Neural crest cell (in vitro differentiated cells): Measurements from ENCODE around the gene TROAP. TPM values are rescaled to one million over a fixed set of nuclear protein-coding genes. Genes with fewer than 3 reads are reported as not detected.
A peak's percentile ranks its signal among the peaks of the same experiment; 100 is the strongest.

Source experiments
- DNase-seq: peaks from one replicate; pipeline ENCODE4 v3.0.0; 2021; ENCODE audit warnings: low read depth, mixed read lengths, low spot score
- H3K27ac Mint-ChIP-seq: one replicate; pipeline ENCODE4 v1.8.0; 2021; ENCODE audit warnings: mild to moderate bottlenecking, mixed read lengths; ENCODE audit not compliant: unreplicated experiment
- H3K27me3 Mint-ChIP-seq: 2 replicates; pipeline ENCODE4 v1.8.0; 2021; ENCODE audit warnings: low read depth, mild to moderate bottlenecking, mixed read lengths
- H3K36me3 Mint-ChIP-seq: 2 replicates; pipeline ENCODE4 v1.8.0; 2021; ENCODE audit warnings: low read depth, mild to moderate bottlenecking, mixed read lengths
- H3K4me1 Mint-ChIP-seq: 2 replicates; pipeline ENCODE4 v1.8.0; 2021; ENCODE audit warnings: mixed read lengths
- H3K4me3 Mint-ChIP-seq: one replicate; pipeline ENCODE4 v1.8.0; 2021; ENCODE audit warnings: mild to moderate bottlenecking, mixed read lengths
- H3K9me3 Mint-ChIP-seq: 2 replicates; pipeline ENCODE4 v1.8.0; 2021; ENCODE audit warnings: mixed read lengths
- total RNA-seq: library from RNA; stranded (reverse); gene quantifications from 2 replicates; pipeline ENCODE4 v1.2.1, GENCODE V29; 2021
- TF ChIP-seq, protein P1 (sequence below): fragments of 200-600 bp; sonication (generic); conservative IDR thresholded peaks from 2 replicates; pipeline ENCODE4 v1.5.0; 2021; ENCODE audit warnings: antibody characterized with exemption, mild to moderate bottlenecking

Gene TROAP
- total RNA-seq, 1 donor from 2014 or later: 91.2 TPM

DNA sequence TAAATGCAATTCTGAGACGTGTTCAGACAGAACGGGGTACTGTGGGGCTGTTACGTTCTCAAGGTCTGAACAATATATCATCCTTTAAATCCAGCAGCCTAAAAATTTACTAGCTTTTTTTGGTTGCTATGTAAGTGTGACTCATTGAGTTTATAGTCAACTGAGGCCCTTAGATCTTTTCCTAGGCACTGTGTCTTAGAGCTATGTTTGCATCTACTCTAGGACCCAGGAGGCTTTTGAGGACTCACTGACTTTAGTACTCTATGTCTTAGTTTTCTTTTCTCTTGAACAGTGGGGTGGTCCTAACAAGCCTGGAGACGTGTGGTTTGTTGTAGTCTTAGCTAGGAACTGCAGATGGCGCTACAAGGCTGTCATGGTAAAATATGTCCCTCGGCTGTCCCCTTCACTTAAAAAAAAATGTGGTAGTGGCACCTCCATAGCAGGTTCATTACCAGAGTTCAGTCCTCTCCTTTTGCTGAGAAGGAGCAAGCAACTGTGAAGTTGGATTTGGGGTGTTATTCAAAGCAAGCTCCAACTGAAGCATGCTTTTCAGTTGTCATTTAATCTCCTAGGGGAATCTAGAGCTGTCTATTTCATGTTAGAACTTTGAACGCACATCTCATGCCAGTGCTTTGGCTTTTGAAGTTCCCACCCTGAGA, 35.6 kb downstream of the TROAP start:
- Mint-ChIP-seq H3K27ac (no peak overlapping the region), H3K36me3 (no peaks in the 10 kb centered on the region), H3K27me3 (peaks cover 31% of the 10 kb centered on the region), H3K4me3 (peak overlapping the region; percentile 22), H3K4me1 (no peaks in the 10 kb centered on the region), H3K9me3 (no peaks in the 10 kb centered on the region)
- DNase-seq: peak; percentile 57
- TF ChIP-seq, protein P1, sequence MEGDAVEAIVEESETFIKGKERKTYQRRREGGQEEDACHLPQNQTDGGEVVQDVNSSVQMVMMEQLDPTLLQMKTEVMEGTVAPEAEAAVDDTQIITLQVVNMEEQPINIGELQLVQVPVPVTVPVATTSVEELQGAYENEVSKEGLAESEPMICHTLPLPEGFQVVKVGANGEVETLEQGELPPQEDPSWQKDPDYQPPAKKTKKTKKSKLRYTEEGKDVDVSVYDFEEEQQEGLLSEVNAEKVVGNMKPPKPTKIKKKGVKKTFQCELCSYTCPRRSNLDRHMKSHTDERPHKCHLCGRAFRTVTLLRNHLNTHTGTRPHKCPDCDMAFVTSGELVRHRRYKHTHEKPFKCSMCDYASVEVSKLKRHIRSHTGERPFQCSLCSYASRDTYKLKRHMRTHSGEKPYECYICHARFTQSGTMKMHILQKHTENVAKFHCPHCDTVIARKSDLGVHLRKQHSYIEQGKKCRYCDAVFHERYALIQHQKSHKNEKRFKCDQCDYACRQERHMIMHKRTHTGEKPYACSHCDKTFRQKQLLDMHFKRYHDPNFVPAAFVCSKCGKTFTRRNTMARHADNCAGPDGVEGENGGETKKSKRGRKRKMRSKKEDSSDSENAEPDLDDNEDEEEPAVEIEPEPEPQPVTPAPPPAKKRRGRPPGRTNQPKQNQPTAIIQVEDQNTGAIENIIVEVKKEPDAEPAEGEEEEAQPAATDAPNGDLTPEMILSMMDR: peak; percentile 91

DNA sequence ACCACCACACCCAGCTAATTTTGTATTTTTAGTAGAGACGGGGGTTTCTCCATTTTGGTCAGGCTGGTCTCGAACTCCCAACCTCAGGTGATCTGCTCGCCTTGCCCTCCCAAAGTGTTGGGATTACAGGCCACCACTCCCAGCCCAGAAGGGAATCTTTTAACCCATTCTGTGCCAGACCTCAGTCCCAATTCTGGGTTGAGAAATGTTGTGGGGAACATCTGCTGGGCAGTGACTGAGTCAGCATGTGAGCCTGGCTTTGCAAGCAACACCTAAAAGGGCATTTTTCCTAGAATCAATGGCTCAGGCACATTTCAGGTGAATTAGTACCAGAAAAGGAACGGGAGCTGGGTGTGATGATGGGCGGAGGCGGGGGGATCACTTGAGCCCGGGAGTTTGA, 36.6 kb downstream of the TROAP start:
- H3K4me1 Mint-ChIP-seq: no peaks in the 10 kb centered on the region
- TF ChIP-seq, protein P1: no peak
- H3K9me3 Mint-ChIP-seq: no peaks in the 10 kb centered on the region
- peaks cover 27% of the 10 kb centered on the region for H3K27me3 Mint-ChIP-seq
- H3K4me3 Mint-ChIP-seq: no peak overlapping the region
- DNase-seq: no peak
- H3K36me3 Mint-ChIP-seq: no peaks in the 10 kb centered on the region
- no peak overlapping the region for H3K27ac Mint-ChIP-seq

DNA sequence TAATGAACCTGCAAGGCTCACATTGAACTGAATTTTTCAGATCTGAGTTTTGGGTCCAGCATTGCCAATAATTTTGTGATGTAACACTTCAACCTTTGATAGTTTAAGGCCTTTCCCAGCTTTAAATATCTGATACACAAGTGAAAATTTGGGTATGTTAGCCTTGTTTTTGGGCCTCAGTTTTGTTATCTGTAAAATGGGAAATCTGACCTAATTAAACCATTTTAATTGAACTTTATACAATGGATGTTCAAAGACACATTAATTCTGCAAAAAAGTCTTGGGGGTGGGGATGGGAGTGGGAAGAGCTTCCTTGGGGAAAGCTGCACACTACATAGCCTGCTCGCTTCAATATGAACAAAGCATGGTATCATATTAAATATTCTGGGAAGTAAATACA, 39.0 kb downstream of the TROAP start:
- peaks cover 17% of the 10 kb centered on the region for H3K27me3 Mint-ChIP-seq
- no peak for DNase-seq
- no peaks in the 10 kb centered on the region for H3K9me3 Mint-ChIP-seq
- H3K27ac Mint-ChIP-seq: no peak overlapping the region
- H3K36me3 Mint-ChIP-seq: no peaks in the 10 kb centered on the region
- TF ChIP-seq, protein P1: no peak
- H3K4me3 Mint-ChIP-seq: no peak overlapping the region
- no peaks in the 10 kb centered on the region for H3K4me1 Mint-ChIP-seq

DNA sequence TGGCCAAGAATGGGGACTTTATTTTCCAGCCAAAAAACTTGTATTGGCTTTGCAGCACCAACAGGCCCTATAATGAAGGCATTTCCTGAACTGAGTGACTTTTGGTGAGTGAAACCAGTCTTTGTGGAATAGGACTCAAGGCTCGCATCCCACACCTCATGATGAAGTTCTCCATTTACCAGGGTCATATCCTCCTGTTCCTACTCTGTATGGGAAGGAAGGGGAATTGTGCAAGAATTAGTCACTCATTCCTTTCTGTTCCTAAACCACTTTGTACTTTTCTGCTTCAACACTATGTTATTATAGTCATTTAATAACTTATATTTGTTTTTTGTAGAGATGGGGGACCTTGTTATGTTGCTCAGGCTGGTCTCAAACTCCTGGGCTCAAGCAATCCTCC, 41.9 kb downstream of the TROAP start:
- Mint-ChIP-seq H3K36me3 (no peaks in the 10 kb centered on the region), H3K9me3 (no peaks in the 10 kb centered on the region), H3K4me3 (peak overlapping the region; percentile 49), H3K4me1 (peaks cover 20% of the 10 kb centered on the region), H3K27me3 (peaks cover 7% of the 10 kb centered on the region), H3K27ac (no peak overlapping the region)
- no peak for DNase-seq
- TF ChIP-seq, protein P1: no peak

DNA sequence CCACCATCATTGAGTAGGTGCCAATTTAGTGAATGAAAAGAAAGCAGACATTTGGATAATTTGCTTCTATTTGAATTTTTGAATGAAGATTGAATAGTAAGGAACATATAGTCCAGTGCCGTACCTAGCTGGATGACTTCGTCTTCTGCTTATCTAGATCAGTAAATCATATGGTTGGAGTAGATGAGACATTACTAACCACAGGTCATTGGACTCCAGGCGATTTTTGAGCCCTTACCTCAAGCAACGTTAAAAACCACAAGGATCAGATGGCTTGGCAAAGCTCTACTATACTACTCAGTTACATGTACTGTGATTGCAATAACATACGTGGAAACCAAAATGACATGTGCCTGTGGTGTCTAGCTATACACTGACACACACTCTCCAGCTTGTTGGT, 42.5 kb downstream of the TROAP start:
- Mint-ChIP-seq H3K9me3 (no peaks in the 10 kb centered on the region), H3K36me3 (no peaks in the 10 kb centered on the region), H3K4me3 (peak overlapping the region; percentile 5), H3K27ac (no peak overlapping the region), H3K4me1 (peaks cover 23% of the 10 kb centered on the region), H3K27me3 (peaks cover 7% of the 10 kb centered on the region)
- no peak for DNase-seq
- TF ChIP-seq, protein P1: no peak
